Testis (tissue), 2 donors: ENCODE data around the gene PRKCZ.

Source experiments
- POLR2A ChIP-seq: fragments of 450-650 bp; IDR thresholded peaks from one replicate; pipeline ENCODE4 v1.6.1; 2017; ENCODE audit warnings: antibody characterized with exemption, mild to moderate bottlenecking, moderate library complexity
- TF ChIP-seq, protein P1 (sequence below), 3 experiments: fragments of 450-650 bp in 2 of 3; fragments of 200-600 bp in 1 of 3; sonication (generic) in 1 of 3; IDR thresholded peaks; one replicate each; pipeline ENCODE4 v1.5.1; 2016 to 2019; ENCODE audit warnings: antibody characterized with exemption in 3 of 3, mild to moderate bottlenecking in 2 of 3, moderate library complexity in 1 of 3

DNA sequence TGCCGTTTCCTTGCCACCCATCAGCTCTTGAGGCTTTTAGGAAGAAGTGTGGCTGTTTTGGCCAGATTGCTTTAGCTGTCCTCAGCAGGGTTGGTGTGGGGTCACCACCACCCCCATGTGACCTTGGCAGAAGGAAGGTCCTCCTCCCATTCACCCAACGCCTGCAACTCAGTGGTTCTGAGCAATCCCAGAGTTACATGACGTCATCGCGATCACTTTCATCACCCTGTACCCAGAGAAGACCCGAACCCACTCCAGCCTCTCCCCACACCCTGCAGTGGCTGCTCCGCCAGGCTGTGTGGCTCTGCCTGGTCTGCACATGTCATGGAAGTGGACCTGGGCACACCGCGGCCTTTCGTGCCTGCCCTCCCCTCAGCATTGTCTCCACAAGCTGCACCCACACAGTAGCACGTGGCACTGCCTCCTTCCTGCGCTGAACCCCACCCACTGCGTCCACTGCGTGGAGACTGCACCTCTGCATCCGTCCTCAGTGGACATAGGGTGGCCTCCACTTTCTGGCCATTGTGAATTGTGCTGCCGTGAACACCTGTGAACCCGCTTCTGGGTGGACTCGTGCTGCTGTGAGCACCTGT lies 127.8 kb downstream of the PRKCZ start:
- TF ChIP-seq, protein P1, sequence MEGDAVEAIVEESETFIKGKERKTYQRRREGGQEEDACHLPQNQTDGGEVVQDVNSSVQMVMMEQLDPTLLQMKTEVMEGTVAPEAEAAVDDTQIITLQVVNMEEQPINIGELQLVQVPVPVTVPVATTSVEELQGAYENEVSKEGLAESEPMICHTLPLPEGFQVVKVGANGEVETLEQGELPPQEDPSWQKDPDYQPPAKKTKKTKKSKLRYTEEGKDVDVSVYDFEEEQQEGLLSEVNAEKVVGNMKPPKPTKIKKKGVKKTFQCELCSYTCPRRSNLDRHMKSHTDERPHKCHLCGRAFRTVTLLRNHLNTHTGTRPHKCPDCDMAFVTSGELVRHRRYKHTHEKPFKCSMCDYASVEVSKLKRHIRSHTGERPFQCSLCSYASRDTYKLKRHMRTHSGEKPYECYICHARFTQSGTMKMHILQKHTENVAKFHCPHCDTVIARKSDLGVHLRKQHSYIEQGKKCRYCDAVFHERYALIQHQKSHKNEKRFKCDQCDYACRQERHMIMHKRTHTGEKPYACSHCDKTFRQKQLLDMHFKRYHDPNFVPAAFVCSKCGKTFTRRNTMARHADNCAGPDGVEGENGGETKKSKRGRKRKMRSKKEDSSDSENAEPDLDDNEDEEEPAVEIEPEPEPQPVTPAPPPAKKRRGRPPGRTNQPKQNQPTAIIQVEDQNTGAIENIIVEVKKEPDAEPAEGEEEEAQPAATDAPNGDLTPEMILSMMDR (IDR thresholded peaks at IDR 0.05): no peak
- TF ChIP-seq POLR2A: no peak
